WTC11 (cell line): Measurements from ENCODE around the gene GARNL3.

Experiments used
- CREB1 ChIP-seq: sonication (generic); formaldehyde crosslinking; IDR thresholded peaks from 2 replicates; pipeline ENCODE4 v1.8.0; 2023; ENCODE audit warnings: mild to moderate bottlenecking, missing genetic modification reagents
- ETV6 ChIP-seq: sonication (generic); formaldehyde crosslinking; IDR thresholded peaks from 2 replicates; pipeline ENCODE4 v1.8.1; 2022; ENCODE audit warnings: mild to moderate bottlenecking, missing genetic modification reagents
- JUN ChIP-seq: sonication (generic); formaldehyde crosslinking; IDR thresholded peaks from 2 replicates; pipeline ENCODE4 v1.8.0; 2023; ENCODE audit warnings: mild to moderate bottlenecking, missing genetic modification reagents
- NR1H2 ChIP-seq: sonication (generic); formaldehyde crosslinking; IDR thresholded peaks from 2 replicates; pipeline ENCODE4 v1.9.0; 2021; ENCODE audit warnings: mild to moderate bottlenecking, moderate library complexity, missing genetic modification reagents
- SMAD4 ChIP-seq: sonication (generic); formaldehyde crosslinking; IDR thresholded peaks from 2 replicates; pipeline ENCODE4 v1.8.0; 2022; ENCODE audit warnings: mild to moderate bottlenecking, missing genetic modification reagents
- SP1 ChIP-seq: sonication (generic); formaldehyde crosslinking; conservative IDR thresholded peaks from 2 replicates; pipeline ENCODE4 v1.8.1; 2022; ENCODE audit warnings: missing genetic modification reagents
- TCF7 ChIP-seq: sonication (generic); formaldehyde crosslinking; IDR thresholded peaks from 2 replicates; pipeline ENCODE4 v1.8.0; 2022; ENCODE audit warnings: mild to moderate bottlenecking, low read depth, missing genetic modification reagents, moderate library complexity
- ZNF232 ChIP-seq: sonication (generic); formaldehyde crosslinking; IDR thresholded peaks from 2 replicates; pipeline ENCODE4 v1.8.0; 2022; ENCODE audit warnings: mild to moderate bottlenecking, missing genetic modification reagents
- TF ChIP-seq, protein P1 (sequence below): fragments of 200-600 bp; IDR thresholded peaks from 2 replicates; pipeline ENCODE4 v1.8.0; 2022; ENCODE audit warnings: antibody characterized with exemption
- TF ChIP-seq, protein P2 (sequence below): fragments of 250-450 bp; sonication (Bioruptor Pico); IDR thresholded peaks from 2 replicates; pipeline ENCODE4 v1.9.0; 2021; ENCODE audit warnings: mild to moderate bottlenecking
- TF ChIP-seq, protein P3 (sequence below): fragments of 250-450 bp; sonication (Bioruptor Pico); IDR thresholded peaks from 2 replicates; pipeline ENCODE4 v2.1.2; 2022; ENCODE audit warnings: mild to moderate bottlenecking, moderate library complexity
- TF ChIP-seq, protein P4 (sequence below): sonication (generic); formaldehyde crosslinking; IDR thresholded peaks from 2 replicates; pipeline ENCODE4 v1.8.0; 2022; ENCODE audit warnings: mild to moderate bottlenecking, missing genetic modification reagents
- TF ChIP-seq, protein P5 (sequence below): sonication (generic); formaldehyde crosslinking; IDR thresholded peaks from 2 replicates; pipeline ENCODE4 v1.8.1; 2022; ENCODE audit warnings: mild to moderate bottlenecking, moderate library complexity, missing genetic modification reagents

DNA sequence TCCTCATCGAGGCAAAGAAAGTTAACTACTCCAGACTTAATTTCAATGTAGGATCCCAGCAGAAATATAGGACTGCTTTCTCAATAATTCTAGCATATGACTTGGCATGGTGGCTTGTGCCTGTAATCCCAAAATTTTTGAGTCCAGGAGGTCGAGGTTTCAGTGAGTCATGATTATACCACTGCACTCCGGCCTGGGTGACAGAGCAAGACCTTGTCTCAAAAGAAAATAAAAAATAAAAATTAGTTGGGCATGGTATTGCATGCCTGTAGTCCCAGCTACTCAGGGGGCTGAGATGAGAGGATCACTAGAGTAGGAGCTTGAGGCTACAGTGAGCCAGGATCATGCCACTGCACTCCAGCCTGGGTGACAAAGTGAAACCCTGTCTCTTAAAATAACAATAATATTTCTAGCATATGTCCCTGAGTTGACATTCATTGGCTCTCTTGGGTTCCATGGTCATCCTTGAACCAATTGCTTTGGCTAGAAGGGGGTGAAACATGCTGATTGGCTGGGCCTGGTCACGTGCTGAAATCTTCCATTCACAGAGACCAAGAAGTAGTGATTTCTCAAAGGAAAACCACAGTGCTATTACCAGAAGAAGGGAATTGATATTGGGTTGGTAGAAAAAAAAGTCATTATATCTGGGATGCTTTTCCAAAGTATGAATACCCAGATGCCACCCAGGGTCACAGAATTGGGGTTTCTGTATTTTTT is 31.6 kb upstream of the GARNL3 start:
- TF ChIP-seq, protein P1, sequence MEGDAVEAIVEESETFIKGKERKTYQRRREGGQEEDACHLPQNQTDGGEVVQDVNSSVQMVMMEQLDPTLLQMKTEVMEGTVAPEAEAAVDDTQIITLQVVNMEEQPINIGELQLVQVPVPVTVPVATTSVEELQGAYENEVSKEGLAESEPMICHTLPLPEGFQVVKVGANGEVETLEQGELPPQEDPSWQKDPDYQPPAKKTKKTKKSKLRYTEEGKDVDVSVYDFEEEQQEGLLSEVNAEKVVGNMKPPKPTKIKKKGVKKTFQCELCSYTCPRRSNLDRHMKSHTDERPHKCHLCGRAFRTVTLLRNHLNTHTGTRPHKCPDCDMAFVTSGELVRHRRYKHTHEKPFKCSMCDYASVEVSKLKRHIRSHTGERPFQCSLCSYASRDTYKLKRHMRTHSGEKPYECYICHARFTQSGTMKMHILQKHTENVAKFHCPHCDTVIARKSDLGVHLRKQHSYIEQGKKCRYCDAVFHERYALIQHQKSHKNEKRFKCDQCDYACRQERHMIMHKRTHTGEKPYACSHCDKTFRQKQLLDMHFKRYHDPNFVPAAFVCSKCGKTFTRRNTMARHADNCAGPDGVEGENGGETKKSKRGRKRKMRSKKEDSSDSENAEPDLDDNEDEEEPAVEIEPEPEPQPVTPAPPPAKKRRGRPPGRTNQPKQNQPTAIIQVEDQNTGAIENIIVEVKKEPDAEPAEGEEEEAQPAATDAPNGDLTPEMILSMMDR = no peak
- TF ChIP-seq JUN (CRISPR knock-in tag) = no peak
- TF ChIP-seq, protein P2, sequence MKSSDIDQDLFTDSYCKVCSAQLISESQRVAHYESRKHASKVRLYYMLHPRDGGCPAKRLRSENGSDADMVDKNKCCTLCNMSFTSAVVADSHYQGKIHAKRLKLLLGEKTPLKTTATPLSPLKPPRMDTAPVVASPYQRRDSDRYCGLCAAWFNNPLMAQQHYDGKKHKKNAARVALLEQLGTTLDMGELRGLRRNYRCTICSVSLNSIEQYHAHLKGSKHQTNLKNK = no peak
- TF ChIP-seq, protein P3, sequence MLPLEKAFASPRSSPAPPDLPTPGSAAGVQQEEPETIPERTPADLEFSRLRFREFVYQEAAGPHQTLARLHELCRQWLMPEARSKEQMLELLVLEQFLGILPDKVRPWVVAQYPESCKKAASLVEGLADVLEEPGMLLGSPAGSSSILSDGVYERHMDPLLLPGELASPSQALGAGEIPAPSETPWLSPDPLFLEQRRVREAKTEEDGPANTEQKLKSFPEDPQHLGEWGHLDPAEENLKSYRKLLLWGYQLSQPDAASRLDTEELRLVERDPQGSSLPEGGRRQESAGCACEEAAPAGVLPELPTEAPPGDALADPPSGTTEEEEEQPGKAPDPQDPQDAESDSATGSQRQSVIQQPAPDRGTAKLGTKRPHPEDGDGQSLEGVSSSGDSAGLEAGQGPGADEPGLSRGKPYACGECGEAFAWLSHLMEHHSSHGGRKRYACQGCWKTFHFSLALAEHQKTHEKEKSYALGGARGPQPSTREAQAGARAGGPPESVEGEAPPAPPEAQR (CRISPR knock-in tag) = no peak
- TF ChIP-seq, protein P4, sequence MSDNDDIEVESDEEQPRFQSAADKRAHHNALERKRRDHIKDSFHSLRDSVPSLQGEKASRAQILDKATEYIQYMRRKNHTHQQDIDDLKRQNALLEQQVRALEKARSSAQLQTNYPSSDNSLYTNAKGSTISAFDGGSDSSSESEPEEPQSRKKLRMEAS = no peak
- TF ChIP-seq, protein P5, sequence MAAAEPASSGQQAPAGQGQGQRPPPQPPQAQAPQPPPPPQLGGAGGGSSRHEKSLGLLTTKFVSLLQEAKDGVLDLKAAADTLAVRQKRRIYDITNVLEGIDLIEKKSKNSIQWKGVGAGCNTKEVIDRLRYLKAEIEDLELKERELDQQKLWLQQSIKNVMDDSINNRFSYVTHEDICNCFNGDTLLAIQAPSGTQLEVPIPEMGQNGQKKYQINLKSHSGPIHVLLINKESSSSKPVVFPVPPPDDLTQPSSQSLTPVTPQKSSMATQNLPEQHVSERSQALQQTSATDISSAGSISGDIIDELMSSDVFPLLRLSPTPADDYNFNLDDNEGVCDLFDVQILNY = no peak
- TF ChIP-seq SP1 = no peak
- no peak for TF ChIP-seq SMAD4 (CRISPR knock-in tag)
- no peak for TF ChIP-seq CREB1
- no peak for TF ChIP-seq ETV6
- TF ChIP-seq TCF7 (CRISPR knock-in tag) = no peak
- no peak for TF ChIP-seq ZNF232 (CRISPR knock-in tag)
- TF ChIP-seq NR1H2 (CRISPR knock-in tag) = no peak
